ENCODE data around the gene PROKR2. TPM values are rescaled to one million over a fixed set of nuclear protein-coding genes. Genes with fewer than 3 reads are reported as not detected.

Gene PROKR2
- total and polyA plus RNA-seq, 7 experiments from 2014 or later, result not detected

DNA sequence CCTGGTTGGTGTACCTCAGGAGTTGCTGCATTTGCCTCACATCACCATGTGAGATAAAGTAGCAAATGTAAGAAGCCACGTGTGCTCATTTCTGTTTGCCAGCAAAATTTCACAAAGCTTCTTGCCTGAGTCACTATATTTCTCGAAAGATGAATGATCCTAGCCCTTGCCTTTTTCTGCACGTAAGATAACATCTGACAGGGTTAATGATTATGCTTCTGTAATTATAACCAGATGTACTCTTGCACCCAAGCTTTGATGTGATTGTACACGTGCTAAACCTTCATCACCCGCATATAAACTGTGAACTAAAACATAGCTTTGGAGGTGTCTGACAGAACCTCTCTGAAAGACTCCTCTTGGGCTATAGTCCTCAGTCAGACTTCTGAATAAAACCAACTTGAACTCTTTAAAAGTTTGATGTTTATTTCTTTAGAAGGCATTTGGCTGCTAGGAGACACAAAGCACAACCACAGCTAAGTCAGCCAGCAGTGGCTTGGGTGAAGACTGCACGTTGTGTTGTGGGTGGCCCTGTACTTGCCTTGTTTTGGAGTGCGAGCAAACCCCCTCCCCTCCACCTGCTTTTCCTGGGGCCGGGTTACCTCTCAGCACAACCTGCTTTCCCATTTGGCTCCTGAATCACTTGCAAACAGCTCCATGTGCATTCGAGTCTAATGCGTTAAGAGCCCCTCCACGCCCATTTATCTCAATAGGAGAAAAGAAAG is 19.3 kb downstream of the PROKR2 start:
- no peak for DNase-seq
- intact Hi-C loops (cut with micrococcal nuclease), result no loop called here
- ChIA-PET POLR2A (no interaction called here), CTCF (no interaction called here)
- no peak for ATAC-seq
- H3K27me3 Mint-ChIP-seq, result peaks cover 34 to 62% (median 40%) of the 10 kb centered on the region in 5 donors
- Histone ChIP-seq H3K27me3 (ENCODE audit: control insufficient read depth in 2 of 2, insufficient read depth in 2 of 2, low read length in 2 of 2) (peaks cover 0 to 3% of the 10 kb centered on the region in 2 donors), H3K4me3 (ENCODE audit: low read length) (no peak overlapping the region), H3K4me1 (ENCODE audit: control insufficient read depth in 2 of 2, insufficient read depth in 2 of 2, low read length in 2 of 2) (peaks cover 0 to 8% of the 10 kb centered on the region in 2 donors), H3K27ac (ENCODE audit: low read depth, low read length) (no peak overlapping the region), H3K36me3 (ENCODE audit: control insufficient read depth in 2 of 3, insufficient read depth in 3 of 3, low read length in 3 of 3) (no peaks in the 10 kb centered on the region), H3K9me3 (ENCODE audit: control insufficient read depth in 2 of 3, low read length in 3 of 3) (no peaks in the 10 kb centered on the region)
- H3K4me3 Mint-ChIP-seq, result no peak overlapping the region
- H3K27ac Mint-ChIP-seq, result no peak overlapping the region
- peaks cover 0 to 3% (median 0%) of the 10 kb centered on the region in 5 donors for H3K36me3 Mint-ChIP-seq
- peaks cover 0 to 4% (median 0%) of the 10 kb centered on the region in 11 donors for H3K9me3 Mint-ChIP-seq
- H3K4me1 Mint-ChIP-seq, result peaks cover 0 to 10% (median 4%) of the 10 kb centered on the region in 7 donors

DNA sequence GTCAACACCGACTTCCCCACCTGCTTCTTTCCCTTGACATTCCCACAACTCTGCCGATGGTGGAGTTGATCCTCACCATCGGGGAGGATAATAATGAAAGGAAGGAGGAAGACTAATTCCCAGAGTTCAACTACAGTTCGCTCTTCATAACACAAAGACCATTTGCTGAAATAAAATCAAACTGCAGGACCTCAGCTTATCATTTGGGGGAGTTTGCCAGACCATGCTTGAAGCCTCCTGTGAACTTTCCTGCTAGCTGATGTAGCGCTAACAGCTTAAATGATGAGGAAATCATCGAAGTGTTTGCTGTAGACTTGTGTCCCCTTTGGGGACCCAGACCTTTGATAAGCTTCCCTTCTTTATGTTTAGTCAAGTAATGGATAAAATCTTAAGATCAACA is 26.2 kb downstream of the PROKR2 start:
- peaks cover 0 to 16% (median 3%) of the 10 kb centered on the region in 11 donors for H3K9me3 Mint-ChIP-seq

DNA sequence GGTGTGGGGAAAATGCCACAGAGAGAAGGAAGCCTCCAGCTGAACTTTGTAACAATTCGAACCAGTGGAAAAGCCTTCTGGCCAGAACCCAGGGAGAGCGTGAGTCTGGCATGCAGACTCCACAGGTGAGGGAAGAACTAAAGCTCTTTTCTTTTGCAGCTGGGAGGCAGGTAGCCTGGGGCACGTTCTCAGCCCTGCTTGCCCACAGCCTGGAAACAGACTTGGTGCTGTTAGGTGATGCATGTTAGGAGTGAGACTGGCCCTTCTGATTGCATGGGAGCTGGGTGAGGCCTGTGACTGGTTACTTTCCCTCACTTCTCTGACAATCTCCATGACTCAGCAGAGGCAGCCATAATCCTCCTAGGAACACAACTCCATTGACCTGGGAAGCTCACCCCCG is 34.2 kb downstream of the PROKR2 start:
- Histone ChIP-seq H3K27me3 (ENCODE audit: control insufficient read depth in 2 of 2, insufficient read depth in 2 of 2, low read length in 2 of 2) (no peaks in the 10 kb centered on the region), H3K4me1 (ENCODE audit: control insufficient read depth in 2 of 2, insufficient read depth in 2 of 2, low read length in 2 of 2) (no peaks in the 10 kb centered on the region), H3K9me3 (ENCODE audit: control insufficient read depth in 2 of 3, low read length in 3 of 3) (no peaks in the 10 kb centered on the region), H3K27ac (ENCODE audit: low read depth, low read length) (no peak overlapping the region), H3K36me3 (ENCODE audit: control insufficient read depth in 2 of 3, insufficient read depth in 3 of 3, low read length in 3 of 3) (no peaks in the 10 kb centered on the region), H3K4me3 (ENCODE audit: low read length) (no peak overlapping the region)
- Mint-ChIP-seq H3K27ac (no peak overlapping the region), H3K36me3 (peaks cover 0 to 3% (median 0%) of the 10 kb centered on the region in 5 donors), H3K27me3 (peaks cover 35 to 60% (median 38%) of the 10 kb centered on the region in 5 donors), H3K4me1 (peaks cover 0 to 2% (median 0%) of the 10 kb centered on the region in 7 donors), H3K4me3 (no peak overlapping the region), H3K9me3 (peaks cover 0 to 24% (median 6%) of the 10 kb centered on the region in 11 donors)
- DNase-seq (no peak), ATAC-seq (no peak)
- CTCF ChIA-PET, result no interaction called here
- intact Hi-C loops (cut with micrococcal nuclease), result no loop called here
- POLR2A ChIA-PET, result no interaction called here

More for the DNA sequence above, 26.2 kb downstream of the PROKR2 start:
- no peak overlapping the region for H3K27ac Mint-ChIP-seq
- H3K4me1 Mint-ChIP-seq, result peaks cover 0 to 2% (median 0%) of the 10 kb centered on the region in 7 donors
- ATAC-seq (no peak), DNase-seq (no peak)
- peaks cover 17 to 29% (median 23%) of the 10 kb centered on the region in 5 donors for H3K27me3 Mint-ChIP-seq
- intact Hi-C loops (cut with micrococcal nuclease), result no loop called here
- Histone ChIP-seq H3K4me3 (ENCODE audit: low read length) (no peak overlapping the region), H3K9me3 (ENCODE audit: control insufficient read depth in 2 of 3, low read length in 3 of 3) (no peaks in the 10 kb centered on the region), H3K36me3 (ENCODE audit: control insufficient read depth in 2 of 3, insufficient read depth in 3 of 3, low read length in 3 of 3) (no peaks in the 10 kb centered on the region), H3K4me1 (ENCODE audit: control insufficient read depth in 2 of 2, insufficient read depth in 2 of 2, low read length in 2 of 2) (no peaks in the 10 kb centered on the region), H3K27ac (ENCODE audit: low read depth, low read length) (no peak overlapping the region), H3K27me3 (ENCODE audit: control insufficient read depth in 2 of 2, insufficient read depth in 2 of 2, low read length in 2 of 2) (no peaks in the 10 kb centered on the region)
- ChIA-PET POLR2A (no interaction called here), CTCF (no interaction called here)
- H3K36me3 Mint-ChIP-seq, result peaks cover 0 to 3% (median 0%) of the 10 kb centered on the region in 5 donors
- no peak overlapping the region for H3K4me3 Mint-ChIP-seq

DNA sequence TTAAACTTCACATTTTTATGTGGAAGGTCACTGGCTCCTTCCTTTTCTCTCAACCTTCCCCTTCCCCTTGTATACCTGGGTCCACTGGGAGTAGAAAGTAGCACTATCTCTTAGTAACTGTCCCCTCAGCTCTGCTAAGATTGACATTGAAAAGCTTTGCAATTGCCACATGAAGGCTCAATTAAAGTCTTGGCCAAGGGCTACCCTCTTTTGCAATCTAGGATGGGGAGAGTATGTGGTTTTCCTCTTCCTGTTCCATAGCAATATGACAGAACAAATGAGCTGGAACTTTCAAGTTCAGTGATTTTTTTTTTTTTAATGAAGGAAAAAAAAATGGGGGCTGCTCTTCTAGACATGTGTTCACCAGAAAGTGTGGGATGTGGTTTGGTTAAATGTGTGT is 37.1 kb downstream of the PROKR2 start:
- H3K4me1 ChIP-seq (ENCODE audit: control insufficient read depth in 2 of 2, insufficient read depth in 2 of 2, low read length in 2 of 2), result no peaks in the 10 kb centered on the region
- DNase-seq (no peak), ATAC-seq (no peak)
- H3K4me3 Mint-ChIP-seq, result no peak overlapping the region
- H3K4me1 Mint-ChIP-seq, result peaks cover 0 to 2% (median 0%) of the 10 kb centered on the region in 7 donors
- intact Hi-C loops (cut with micrococcal nuclease), result no loop called here
- H3K27ac Mint-ChIP-seq, result no peak overlapping the region
- peaks cover 0 to 3% (median 0%) of the 10 kb centered on the region in 5 donors for H3K36me3 Mint-ChIP-seq
- ChIA-PET CTCF (no interaction called here), POLR2A (no interaction called here)
- H3K27me3 Mint-ChIP-seq, result peaks cover 29 to 66% (median 40%) of the 10 kb centered on the region in 5 donors
- H3K36me3 ChIP-seq (ENCODE audit: control insufficient read depth in 2 of 3, insufficient read depth in 3 of 3, low read length in 3 of 3), result no peaks in the 10 kb centered on the region
- no peak overlapping the region for H3K27ac ChIP-seq (ENCODE audit: low read depth, low read length)
- no peaks in the 10 kb centered on the region for H3K9me3 ChIP-seq (ENCODE audit: control insufficient read depth in 2 of 3, low read length in 3 of 3)
- H3K4me3 ChIP-seq (ENCODE audit: low read length), result no peak overlapping the region
- H3K27me3 ChIP-seq (ENCODE audit: control insufficient read depth in 2 of 2, insufficient read depth in 2 of 2, low read length in 2 of 2), result no peaks in the 10 kb centered on the region
- peaks cover 0 to 15% (median 1%) of the 10 kb centered on the region in 11 donors for H3K9me3 Mint-ChIP-seq

DNA sequence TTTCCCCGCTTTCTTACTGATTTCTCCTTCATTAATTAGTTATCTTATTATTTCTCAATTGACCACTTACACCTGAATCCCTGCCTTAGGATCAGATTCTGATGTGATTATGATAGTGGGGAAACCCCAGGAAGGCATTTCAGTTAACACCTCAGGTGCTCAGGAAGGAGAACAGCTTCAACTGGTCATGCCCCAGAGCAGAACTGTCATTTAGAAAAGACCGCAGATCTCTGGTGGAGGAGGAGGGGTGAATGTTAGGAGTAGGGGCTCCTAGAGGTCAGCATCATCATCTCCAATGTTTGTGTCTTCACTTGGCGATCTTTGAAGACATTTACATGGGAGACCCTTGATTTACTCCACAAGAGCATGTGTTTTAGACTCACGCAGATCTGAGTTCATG is 44.5 kb downstream of the PROKR2 start:
- Histone ChIP-seq H3K27me3 (ENCODE audit: control insufficient read depth in 2 of 2, insufficient read depth in 2 of 2, low read length in 2 of 2) (no peaks in the 10 kb centered on the region), H3K4me3 (ENCODE audit: low read length) (no peak overlapping the region), H3K9me3 (ENCODE audit: control insufficient read depth in 2 of 3, low read length in 3 of 3) (no peaks in the 10 kb centered on the region), H3K27ac (ENCODE audit: low read depth, low read length) (no peak overlapping the region), H3K4me1 (ENCODE audit: control insufficient read depth in 2 of 2, insufficient read depth in 2 of 2, low read length in 2 of 2) (peaks cover 0 to 20% of the 10 kb centered on the region in 2 donors), H3K36me3 (ENCODE audit: control insufficient read depth in 2 of 3, insufficient read depth in 3 of 3, low read length in 3 of 3) (no peaks in the 10 kb centered on the region)
- POLR2A ChIA-PET, result no interaction called here
- H3K9me3 Mint-ChIP-seq, result peaks cover 0 to 4% (median 0%) of the 10 kb centered on the region in 11 donors
- intact Hi-C loops (cut with micrococcal nuclease), result no loop called here
- no peaks in the 10 kb centered on the region for H3K36me3 Mint-ChIP-seq
- no peak for ATAC-seq
- DNase-seq, result no peak
- peaks cover 5 to 36% (median 19%) of the 10 kb centered on the region in 5 donors for H3K27me3 Mint-ChIP-seq
- no peak overlapping the region for H3K27ac Mint-ChIP-seq
- H3K4me1 Mint-ChIP-seq, result peaks cover 0 to 5% (median 0%) of the 10 kb centered on the region in 7 donors
- CTCF ChIA-PET, result no interaction called here
- no peak overlapping the region for H3K4me3 Mint-ChIP-seq

DNA sequence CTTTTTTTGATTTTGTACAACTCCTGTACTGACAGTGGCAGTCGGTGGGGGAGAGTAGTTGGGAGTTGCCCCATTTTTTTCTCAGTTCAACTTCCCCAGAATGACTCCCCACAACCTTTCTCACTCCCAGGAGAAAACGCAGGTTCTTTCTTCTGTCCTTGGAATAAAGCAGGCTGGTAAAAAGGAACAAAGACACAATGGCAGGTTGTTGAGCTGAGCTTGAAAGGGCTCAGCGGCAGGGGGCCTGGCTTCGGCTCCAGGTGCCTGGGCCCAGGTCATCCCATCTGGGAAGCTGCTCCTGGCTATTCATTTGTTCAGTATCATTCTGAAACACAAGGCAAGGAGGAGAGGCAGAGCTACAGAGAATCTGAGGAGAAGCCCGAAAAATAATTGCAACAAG is 46.2 kb downstream of the PROKR2 start:
- peaks cover 11 to 34% (median 20%) of the 10 kb centered on the region in 5 donors for H3K27me3 Mint-ChIP-seq
- Histone ChIP-seq H3K4me3 (ENCODE audit: low read length) (no peak overlapping the region), H3K36me3 (ENCODE audit: control insufficient read depth in 2 of 3, insufficient read depth in 3 of 3, low read length in 3 of 3) (no peaks in the 10 kb centered on the region), H3K9me3 (ENCODE audit: control insufficient read depth in 2 of 3, low read length in 3 of 3) (no peaks in the 10 kb centered on the region), H3K27ac (ENCODE audit: low read depth, low read length) (no peak overlapping the region), H3K27me3 (ENCODE audit: control insufficient read depth in 2 of 2, insufficient read depth in 2 of 2, low read length in 2 of 2) (no peaks in the 10 kb centered on the region), H3K4me1 (ENCODE audit: control insufficient read depth in 2 of 2, insufficient read depth in 2 of 2, low read length in 2 of 2) (peaks cover 0 to 32% of the 10 kb centered on the region in 2 donors)
- no peak overlapping the region for H3K4me3 Mint-ChIP-seq
- DNase-seq (no peak), ATAC-seq (no peak)
- intact Hi-C loops (cut with micrococcal nuclease), result no loop called here
- ChIA-PET POLR2A (no interaction called here), CTCF (no interaction called here)
- no peak overlapping the region for H3K27ac Mint-ChIP-seq
- H3K4me1 Mint-ChIP-seq, result peaks cover 0 to 5% (median 0%) of the 10 kb centered on the region in 7 donors
- H3K9me3 Mint-ChIP-seq, result peaks cover 0 to 4% (median 0%) of the 10 kb centered on the region in 11 donors
- no peaks in the 10 kb centered on the region for H3K36me3 Mint-ChIP-seq

DNA sequence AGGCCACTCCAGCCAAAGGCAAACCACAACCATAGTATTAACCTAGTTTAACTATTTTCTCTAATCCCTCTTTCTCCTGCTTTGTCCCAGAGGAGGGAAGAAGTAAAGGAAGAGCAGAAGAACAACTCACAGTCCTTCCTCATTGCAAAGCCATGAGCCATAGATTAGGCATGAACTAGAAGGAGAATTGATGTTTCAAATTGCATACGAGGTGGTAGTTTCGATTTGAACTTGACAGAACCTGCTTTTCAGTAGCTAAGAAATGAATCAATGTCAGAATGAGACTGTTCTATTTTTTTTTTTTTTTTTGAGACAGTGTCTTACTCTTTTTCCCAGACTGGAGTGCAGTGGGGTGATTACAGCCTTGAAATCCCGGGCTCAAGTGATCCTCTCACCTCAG is 48.3 kb downstream of the PROKR2 start:
- intact Hi-C loops (cut with micrococcal nuclease), result no loop called here
- POLR2A ChIA-PET, result no interaction called here
- H3K4me3 ChIP-seq (ENCODE audit: low read length), result no peak overlapping the region
- H3K27me3 ChIP-seq (ENCODE audit: control insufficient read depth in 2 of 2, insufficient read depth in 2 of 2, low read length in 2 of 2), result no peaks in the 10 kb centered on the region
- CTCF ChIA-PET, result no interaction called here
- DNase-seq (no peak), ATAC-seq (no peak)
- Mint-ChIP-seq H3K36me3 (no peaks in the 10 kb centered on the region), H3K27ac (no peak overlapping the region), H3K4me1 (peaks cover 0 to 5% (median 0%) of the 10 kb centered on the region in 7 donors), H3K27me3 (peaks cover 17 to 36% (median 24%) of the 10 kb centered on the region in 5 donors), H3K4me3 (no peak overlapping the region), H3K9me3 (peaks cover 0 to 2% (median 0%) of the 10 kb centered on the region in 11 donors)
- no peaks in the 10 kb centered on the region for H3K36me3 ChIP-seq (ENCODE audit: control insufficient read depth in 2 of 3, insufficient read depth in 3 of 3, low read length in 3 of 3)
- peaks cover 0 to 32% of the 10 kb centered on the region in 2 donors for H3K4me1 ChIP-seq (ENCODE audit: control insufficient read depth in 2 of 2, insufficient read depth in 2 of 2, low read length in 2 of 2)
- H3K9me3 ChIP-seq (ENCODE audit: control insufficient read depth in 2 of 3, low read length in 3 of 3), result no peaks in the 10 kb centered on the region
- no peak overlapping the region for H3K27ac ChIP-seq (ENCODE audit: low read depth, low read length)
